HFFc6 (cell line): ENCODE measurements around the gene ZW10. TPM values are rescaled to one million over a fixed set of nuclear protein-coding genes. Genes with fewer than 3 reads are reported as not detected.

Source experiments
- DNase-seq: peaks from one replicate; pipeline ENCODE4 v3.0.0-alpha.2; 2018
- H3K27ac Mint-ChIP-seq: 2 replicates; pipeline ENCODE4 v1.8.0; 2020; ENCODE audit warnings: mild to moderate bottlenecking, mixed read lengths
- H3K27me3 Mint-ChIP-seq: 2 replicates; pipeline ENCODE4 v1.8.0; 2021; ENCODE audit warnings: mild to moderate bottlenecking, moderate library complexity, mixed read lengths; ENCODE audit not compliant: insufficient read depth
- H3K36me3 Mint-ChIP-seq: 2 replicates; pipeline ENCODE4 v1.8.0; 2021; ENCODE audit warnings: low read depth, mixed read lengths
- H3K4me1 Mint-ChIP-seq: 2 replicates; pipeline ENCODE4 v1.8.0; 2020; ENCODE audit warnings: low read depth, mixed read lengths
- H3K4me3 Mint-ChIP-seq: 2 replicates; pipeline ENCODE4 v1.8.0; 2020; ENCODE audit warnings: mild to moderate bottlenecking, moderate library complexity, mixed read lengths
- H3K9me3 Mint-ChIP-seq: 2 replicates; pipeline ENCODE4 v1.8.0; 2020; ENCODE audit warnings: mild to moderate bottlenecking, mixed read lengths
- CTCF ChIP-seq: fragments of 200-600 bp; sonication (generic); IDR thresholded peaks from 2 replicates; pipeline ENCODE4 v1.5.0; 2021; ENCODE audit warnings: antibody characterized with exemption, mild to moderate bottlenecking
- long read RNA-seq: library from polyadenylated mRNA; unstranded; transcript quantifications from one replicate; pipeline ENCODE4 v2.0.0, GENCODE V29; 2019
- total RNA-seq, 6 experiments: library from RNA; stranded (reverse); fragmentation: NEBNext Ultra II Directional; extraction: Animal tissue kit (Norgen Biotek cat#: 25700); gene quantifications; 2 replicates in 1 of 6; 3 replicates in 5 of 6; pipeline ENCODE4 v1.2.3, GENCODE V29; 2021

ZW10 gene
- 10 to 100 TPM; 15.8 to 21.2 (median 18.1) TPM for total RNA-seq
- long read RNA-seq, transcript ZW10-201 (16 exons, 2,992 nt), result major isoform, 25 of 29 reads
- long read RNA-seq, partial matches to known transcripts, result 4 of 29 reads
- long read RNA-seq, other reads (novel, unspliced or antisense), result 0 of 29 reads

- H3K4me3 Mint-ChIP-seq, result peak within 1 kb of the TSS; percentile 100
- no peaks in the 10 kb centered on the region for H3K9me3 Mint-ChIP-seq
- TF ChIP-seq CTCF, result peak; percentile 95
- DNase-seq, result peak; percentile 97
- H3K27me3 Mint-ChIP-seq, result peaks cover 6% of the 10 kb centered on the region
- peaks cover 32% of the 10 kb centered on the region for H3K4me1 Mint-ChIP-seq
- H3K27ac Mint-ChIP-seq, result peak within 1 kb of the TSS; percentile 96
- H3K36me3 Mint-ChIP-seq, result peaks cover 13% of the 10 kb centered on the region; the same call in 1 of the 2 replicates
Measured at GRCh38 chr11:113773416-113774173, at the start of gene ZW10. Gene ZW10, minus strand, starts transcription at chr11:113773692. Its CDS starts 26 bp downstream, at chr11:113773666.

- H3K9me3 Mint-ChIP-seq, result no peaks in the 10 kb centered on the region
- no peak overlapping the region for H3K4me3 Mint-ChIP-seq
- DNase-seq, result no peak
- H3K27me3 Mint-ChIP-seq, result no peaks in the 10 kb centered on the region
- H3K4me1 Mint-ChIP-seq, result no peaks in the 10 kb centered on the region
- H3K27ac Mint-ChIP-seq, result no peak overlapping the region
- no peak for TF ChIP-seq CTCF
- H3K36me3 Mint-ChIP-seq, result peaks cover 12% of the 10 kb centered on the region; the same call in 1 of the 2 replicates
Measured at GRCh38 chr11:113818426-113818825, 44.9 kb upstream of the ZW10 start.

GRCh38 chr11:113817626-113818025 is 44.1 kb upstream of the ZW10 start:
- peaks cover 8% of the 10 kb centered on the region; the same call in 1 of the 2 replicates for H3K36me3 Mint-ChIP-seq
- no peak for TF ChIP-seq CTCF
- H3K9me3 Mint-ChIP-seq, result no peaks in the 10 kb centered on the region
- no peak overlapping the region for H3K27ac Mint-ChIP-seq
- H3K4me1 Mint-ChIP-seq, result no peaks in the 10 kb centered on the region
- no peak for DNase-seq
- no peaks in the 10 kb centered on the region; the same call in 1 of the 2 replicates for H3K27me3 Mint-ChIP-seq
- no peak overlapping the region for H3K4me3 Mint-ChIP-seq

GRCh38 chr11:113817162-113817561 is 43.7 kb upstream of the ZW10 start:
- DNase-seq, result peak; percentile 1
- no peaks in the 10 kb centered on the region; the same call in 1 of the 2 replicates for H3K27me3 Mint-ChIP-seq
- H3K4me1 Mint-ChIP-seq, result no peaks in the 10 kb centered on the region
- H3K9me3 Mint-ChIP-seq, result no peaks in the 10 kb centered on the region
- no peak for TF ChIP-seq CTCF
- peaks cover 7% of the 10 kb centered on the region; the same call in 1 of the 2 replicates for H3K36me3 Mint-ChIP-seq
- H3K27ac Mint-ChIP-seq, result no peak overlapping the region
- no peak overlapping the region for H3K4me3 Mint-ChIP-seq

- no peak overlapping the region for H3K27ac Mint-ChIP-seq
- no peak for TF ChIP-seq CTCF
Measured at GRCh38 chr11:113814181-113814580, 40.7 kb upstream of the ZW10 start.

More at GRCh38 chr11:113814181-113814580, 40.7 kb upstream of the ZW10 start:
- DNase-seq, result no peak
- Mint-ChIP-seq H3K9me3 (no peaks in the 10 kb centered on the region), H3K27me3 (no peaks in the 10 kb centered on the region; the same call in 1 of the 2 replicates), H3K4me1 (no peaks in the 10 kb centered on the region), H3K4me3 (no peak overlapping the region), H3K36me3 (no peaks in the 10 kb centered on the region)
